ENCODE data around the gene TCF3. TPM values are rescaled to one million over a fixed set of nuclear protein-coding genes. Genes with fewer than 3 reads are reported as not detected.
"Not testable (repeated sequence)": the region's sequence is repeated elsewhere in the genome, so short reads cannot be mapped to it uniquely, and the experiment has no call there.

Gene TCF3
- total RNA-seq, 4 donors from 2014 or later = 61.0 to 105 (median 69.0) TPM

- TF ChIP-seq POLR2A (IDR thresholded peaks at IDR 0.05) = no peak
- no peak for TF ChIP-seq CTCF (IDR thresholded peaks at IDR 0.05)
- 47 to 49% methylated on average over 13 to 18 of the region's 18 CpGs for WGBS, 2 donors
- H3K4me3 ChIP-seq (ENCODE audit: low read depth, poor library complexity, severe bottlenecking) = no peak overlapping the region
- no peak for DNase-seq (ENCODE audit: low spot score in 2 of 2)
- intact Hi-C loops (cut with DNase I; ENCODE audit: low total_unique reads) = no loop called here
These were observed 39.3 kb upstream of the TCF3 start for GRCh38 chr19:1691589-1692290.

- no peak overlapping the region for H3K4me3 ChIP-seq (ENCODE audit: low read depth, poor library complexity, severe bottlenecking)
- DNase-seq (ENCODE audit: low spot score in 2 of 2) = no peak
- TF ChIP-seq CTCF (IDR thresholded peaks at IDR 0.05) = no peak
- no peak for TF ChIP-seq POLR2A (IDR thresholded peaks at IDR 0.05)
- intact Hi-C loops (cut with DNase I; ENCODE audit: low total_unique reads) = no loop called here
- 4 to 16% methylated on average over 28 to 29 of the region's 29 CpGs for WGBS, 2 donors
These were observed 38.4 kb upstream of the TCF3 start for GRCh38 chr19:1690699-1691307.

GRCh38 chr19:1685785-1686184 lies 33.4 kb upstream of the TCF3 start:
- WGBS, 2 donors = 91 to 96% methylated on average over 5 of the region's 5 CpGs
- intact Hi-C loops (cut with DNase I; ENCODE audit: low total_unique reads); DNase-seq (ENCODE audit: low spot score in 2 of 2); H3K4me3 ChIP-seq (ENCODE audit: low read depth, poor library complexity, severe bottlenecking): not testable (repeated sequence)

- intact Hi-C loops (cut with DNase I; ENCODE audit: low total_unique reads) = no loop called here
- no peak for TF ChIP-seq CTCF (IDR thresholded peaks at IDR 0.05)
- no peak for TF ChIP-seq POLR2A (IDR thresholded peaks at IDR 0.05)
- 77 to 82% methylated on average over 19 of the region's 19 CpGs for WGBS, 2 donors
- no peak for DNase-seq (ENCODE audit: low spot score in 2 of 2)
- H3K4me3 ChIP-seq (ENCODE audit: low read depth, poor library complexity, severe bottlenecking) = no peak overlapping the region
These were observed 32.6 kb upstream of the TCF3 start for GRCh38 chr19:1685046-1685445.

- no peak overlapping the region for H3K4me3 ChIP-seq (ENCODE audit: low read depth, poor library complexity, severe bottlenecking)
- intact Hi-C loops (cut with DNase I; ENCODE audit: low total_unique reads) = no loop called here
- 79 to 91% methylated on average over 10 of the region's 10 CpGs for WGBS, 2 donors
- TF ChIP-seq POLR2A (IDR thresholded peaks at IDR 0.05) (no peak), CTCF (IDR thresholded peaks at IDR 0.05) (no peak)
- DNase-seq (ENCODE audit: low spot score in 2 of 2) = no peak
These were observed 32.1 kb upstream of the TCF3 start for GRCh38 chr19:1684573-1684912.

- intact Hi-C loops (cut with DNase I; ENCODE audit: low total_unique reads) = no loop called here
- TF ChIP-seq POLR2A (IDR thresholded peaks at IDR 0.05) = no peak
- no peak for TF ChIP-seq CTCF (IDR thresholded peaks at IDR 0.05)
These were observed 31.6 kb upstream of the TCF3 start for GRCh38 chr19:1683869-1684572.

More at GRCh38 chr19:1683869-1684572, 31.6 kb upstream of the TCF3 start:
- DNase-seq (ENCODE audit: low spot score in 2 of 2) = no peak
- WGBS, 2 donors = 67 to 78% methylated on average over 19 of the region's 19 CpGs
- no peak overlapping the region for H3K4me3 ChIP-seq (ENCODE audit: low read depth, poor library complexity, severe bottlenecking)

All from lower leg skin (tissue), 4 donors.